Stomach smooth muscle (tissue), 2 donors: ENCODE results near the gene MKRN2OS.

Experiments
- H3K27ac ChIP-seq: one replicate; pipeline ENCODE4 v1.7.0; 2013; ENCODE audit warnings: mild to moderate bottlenecking, low read length, inconsistent platforms
- H3K27me3 ChIP-seq, 2 donors: one replicate each; pipeline ENCODE4 v1.7.0; 2013; ENCODE audit warnings: low read length in 2 of 2; ENCODE audit not compliant: insufficient read depth in 2 of 2, control insufficient read depth in 1 of 2
- H3K36me3 ChIP-seq, 2 donors: one replicate each; pipeline ENCODE4 v1.7.0; 2013; ENCODE audit warnings: low read length in 2 of 2; ENCODE audit not compliant: control insufficient read depth in 2 of 2, insufficient read depth in 2 of 2
- H3K4me1 ChIP-seq: one replicate; pipeline ENCODE4 v1.7.0; 2013; ENCODE audit warnings: low read length; ENCODE audit not compliant: control insufficient read depth, insufficient read depth
- H3K4me3 ChIP-seq, 2 donors: one replicate each; pipeline ENCODE4 v1.7.0; 2013; ENCODE audit warnings: low read length in 2 of 2
- H3K9ac ChIP-seq, 2 donors: one replicate each; pipeline ENCODE4 v1.7.0; 2013; ENCODE audit warnings: low read length in 2 of 2, mild to moderate bottlenecking in 1 of 2
- H3K9me3 ChIP-seq, 2 donors: one replicate each; pipeline ENCODE4 v1.7.0; 2013; ENCODE audit warnings: low read length in 2 of 2; ENCODE audit not compliant: control insufficient read depth in 2 of 2
- donor health status: healthy.
- donor health status: Pancreatic carcinoma.

The MKRN2OS gene

DNA sequence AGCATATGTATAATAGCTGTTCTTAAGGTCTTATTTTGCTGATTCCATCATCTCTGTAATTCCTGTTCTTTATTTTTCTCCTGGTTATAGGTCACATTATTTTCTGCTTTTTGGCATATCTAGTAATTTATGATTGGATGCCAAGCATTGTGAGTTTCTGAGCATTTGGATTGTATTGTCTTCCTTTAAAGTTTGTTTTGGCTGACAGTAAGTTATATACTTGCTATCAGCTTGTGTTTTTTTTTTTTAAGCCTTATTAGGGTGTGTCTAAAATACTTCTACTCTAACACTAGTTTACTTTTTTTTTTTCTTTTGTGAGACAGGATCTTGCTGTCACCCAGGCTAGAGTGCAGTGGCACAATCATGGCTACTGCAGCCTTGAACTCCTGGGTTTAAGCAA lies 21.7 kb upstream of the MKRN2OS start:
- no peak overlapping the region for H3K9ac ChIP-seq
- no peaks in the 10 kb centered on the region for H3K27me3 ChIP-seq
- H3K4me1 ChIP-seq, result peaks cover under 1% of the 10 kb centered on the region
- no peak overlapping the region for H3K27ac ChIP-seq
- no peak overlapping the region for H3K4me3 ChIP-seq
- H3K36me3 ChIP-seq, result peaks cover 19 to 20% of the 10 kb centered on the region in 2 donors
- no peaks in the 10 kb centered on the region for H3K9me3 ChIP-seq

DNA sequence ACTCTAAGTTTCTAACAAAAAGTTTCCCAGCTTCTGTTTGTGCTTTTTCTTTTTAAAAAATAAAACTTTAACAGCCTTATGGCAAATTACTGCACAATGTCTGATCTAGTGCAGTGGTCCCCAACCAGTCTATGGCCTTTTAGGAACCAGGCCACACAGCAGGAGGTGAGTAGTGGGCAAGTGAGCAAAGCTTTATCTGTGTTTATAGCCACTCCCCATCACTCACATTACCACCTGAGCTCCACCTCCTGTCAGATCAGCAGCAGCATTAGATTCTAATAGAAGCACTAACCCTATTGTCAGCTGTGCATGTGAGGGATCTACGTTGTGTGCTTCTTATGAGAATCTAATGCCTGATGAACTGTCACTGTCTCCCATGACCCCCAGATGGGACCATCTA lies 17.2 kb upstream of the MKRN2OS start:
- no peaks in the 10 kb centered on the region for H3K9me3 ChIP-seq
- H3K36me3 ChIP-seq, result no peaks in the 10 kb centered on the region
- no peak overlapping the region for H3K4me3 ChIP-seq
- no peaks in the 10 kb centered on the region for H3K27me3 ChIP-seq
- no peak overlapping the region for H3K27ac ChIP-seq
- no peak overlapping the region for H3K9ac ChIP-seq
- peaks cover 21% of the 10 kb centered on the region for H3K4me1 ChIP-seq

DNA sequence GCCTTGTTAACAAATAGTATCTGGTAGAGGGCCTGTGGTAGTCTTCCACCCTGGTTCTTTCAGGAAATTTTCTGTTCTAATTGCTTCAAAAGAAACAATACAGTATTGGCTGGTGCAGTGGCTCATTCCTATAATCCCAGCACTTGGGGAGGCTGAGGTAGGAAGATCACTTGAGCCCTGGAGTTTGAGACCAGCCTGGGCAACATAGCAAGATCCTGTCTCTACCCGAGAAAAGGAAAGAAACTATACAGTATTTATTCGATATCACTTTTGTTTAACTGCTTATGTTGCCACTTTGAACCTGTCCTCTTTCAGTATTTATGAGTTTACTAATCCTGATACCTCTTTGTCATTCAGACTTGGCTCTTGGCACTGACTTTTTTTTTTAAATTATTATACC lies 16.1 kb upstream of the MKRN2OS start:
- Histone ChIP-seq H3K27ac (no peak overlapping the region), H3K9ac (no peak overlapping the region), H3K4me1 (peaks cover 21% of the 10 kb centered on the region), H3K36me3 (no peaks in the 10 kb centered on the region), H3K27me3 (no peaks in the 10 kb centered on the region), H3K9me3 (no peaks in the 10 kb centered on the region), H3K4me3 (no peak overlapping the region)

DNA sequence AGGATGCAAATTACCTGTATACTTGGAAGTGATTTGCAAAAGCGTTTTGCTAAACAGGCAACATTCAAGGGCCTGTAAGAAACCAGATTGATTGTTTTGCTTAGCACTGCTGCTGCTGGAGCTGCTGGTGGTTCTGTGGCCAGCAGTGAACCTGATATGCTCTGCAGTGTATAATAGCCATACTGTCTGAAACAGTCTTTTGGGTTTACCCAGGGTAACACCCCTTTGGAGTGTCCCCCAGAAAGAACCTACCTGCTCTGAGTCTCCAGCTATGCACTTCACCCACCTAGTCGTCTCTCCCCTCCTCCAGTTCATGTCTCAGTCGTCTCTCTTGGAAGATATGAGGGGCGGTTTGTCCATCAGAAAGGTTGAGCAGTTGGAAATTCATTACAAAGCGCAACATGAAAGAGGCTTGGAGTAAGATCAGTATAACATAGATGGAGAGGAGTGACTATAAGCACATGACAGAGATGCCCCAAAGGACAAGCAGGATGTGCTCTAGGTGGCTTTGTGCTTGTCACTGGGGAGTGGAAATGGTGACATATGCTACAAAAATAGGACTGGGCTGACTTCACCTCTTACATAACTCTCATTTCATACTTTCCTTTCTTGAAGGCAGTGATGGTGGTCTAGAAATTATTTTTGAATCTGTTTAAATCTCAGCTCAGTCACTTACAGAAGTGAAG lies 15.3 kb upstream of the MKRN2OS start:
- Histone ChIP-seq H3K27me3 (no peaks in the 10 kb centered on the region), H3K9me3 (no peaks in the 10 kb centered on the region), H3K27ac (no peak overlapping the region), H3K4me1 (peaks cover 23% of the 10 kb centered on the region), H3K4me3 (no peak overlapping the region), H3K9ac (peak overlapping the region in 1 of 2 donors; percentile 21), H3K36me3 (no peaks in the 10 kb centered on the region)

DNA sequence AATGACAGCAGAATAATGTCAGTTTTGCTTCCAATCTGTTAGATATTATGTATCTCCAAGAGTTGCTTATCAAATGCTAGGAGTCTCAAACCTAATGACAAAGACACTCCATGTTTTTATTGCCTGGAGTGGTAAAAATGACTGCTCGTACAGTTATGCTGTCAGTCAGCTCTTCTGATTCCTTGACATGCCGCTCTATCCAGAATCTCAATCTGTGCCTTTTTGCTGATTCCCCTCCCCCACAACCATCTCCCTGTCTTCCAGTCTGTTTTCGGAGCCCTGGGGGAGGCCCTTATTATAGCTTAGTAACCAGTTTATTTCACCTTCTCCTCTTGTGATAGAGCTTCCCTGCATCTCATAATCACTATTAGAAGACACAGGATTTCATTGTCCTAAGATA lies 14.2 kb upstream of the MKRN2OS start:
- Histone ChIP-seq H3K36me3 (no peaks in the 10 kb centered on the region), H3K4me3 (no peak overlapping the region), H3K27ac (no peak overlapping the region), H3K9me3 (no peaks in the 10 kb centered on the region), H3K27me3 (no peaks in the 10 kb centered on the region), H3K4me1 (peaks cover 23% of the 10 kb centered on the region), H3K9ac (peak overlapping the region in 1 of 2 donors; percentile 13)

DNA sequence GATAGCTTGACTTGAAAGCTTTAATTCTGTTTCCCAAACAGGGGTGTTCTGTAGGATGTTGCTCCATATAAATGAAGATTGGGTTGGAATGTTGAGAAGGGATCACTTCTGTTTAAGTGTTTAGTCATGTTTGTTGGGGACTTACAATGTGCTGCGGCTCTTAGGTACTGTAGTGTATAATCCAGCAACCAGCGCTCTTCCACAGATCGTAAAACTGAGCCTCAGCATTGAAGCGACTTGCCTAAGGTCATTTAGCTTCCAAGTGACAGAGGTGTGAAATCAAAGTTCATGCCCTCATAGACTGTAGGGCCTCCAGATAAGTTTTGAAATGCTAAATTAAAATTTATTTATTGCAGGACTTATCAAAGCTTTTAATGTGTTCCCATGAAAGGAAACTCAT lies 13.4 kb upstream of the MKRN2OS start:
- Histone ChIP-seq H3K4me3 (peak overlapping the region; percentile 64 to 92), H3K27me3 (peaks cover 0 to 5% of the 10 kb centered on the region in 2 donors), H3K4me1 (peaks cover 28% of the 10 kb centered on the region), H3K27ac (no peak overlapping the region), H3K9ac (peak overlapping the region in 1 of 2 donors; percentile 90), H3K9me3 (no peaks in the 10 kb centered on the region), H3K36me3 (no peaks in the 10 kb centered on the region)

DNA sequence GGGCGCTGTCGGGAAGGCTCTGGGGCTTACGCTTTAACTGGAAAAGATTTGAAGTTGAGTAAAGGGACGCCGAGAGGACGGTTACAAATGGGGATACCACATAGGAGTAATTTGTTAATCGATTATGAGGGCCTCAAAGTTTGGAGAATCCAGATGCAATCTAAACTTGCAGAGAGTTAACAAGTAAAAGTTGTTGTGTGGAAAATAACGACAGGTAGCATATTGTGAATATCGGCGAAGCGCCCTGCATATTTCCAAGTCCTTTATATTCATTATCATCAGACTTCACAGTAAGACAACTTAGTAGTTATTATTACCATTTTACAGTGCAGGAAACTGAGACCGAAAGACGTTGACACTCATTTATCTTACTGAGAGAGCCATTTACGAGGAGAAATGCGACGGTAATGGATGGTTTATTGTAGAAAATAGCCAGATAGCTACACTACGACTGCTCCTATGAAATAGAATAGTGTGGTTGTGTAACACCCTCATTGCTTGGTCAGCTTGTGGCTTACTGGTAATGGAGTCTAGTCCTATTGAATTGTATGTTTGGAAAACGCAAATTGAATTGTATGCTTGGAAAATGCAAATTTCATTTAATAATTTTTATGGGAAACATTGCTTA lies 12.3 kb upstream of the MKRN2OS start:
- Histone ChIP-seq H3K9ac (peak overlapping the region; percentile 90 to 92), H3K36me3 (no peaks in the 10 kb centered on the region), H3K4me3 (peak overlapping the region; percentile 64 to 92), H3K9me3 (no peaks in the 10 kb centered on the region), H3K27me3 (peaks cover 0 to 11% of the 10 kb centered on the region in 2 donors), H3K27ac (peak overlapping the region; percentile 92), H3K4me1 (peaks cover 28% of the 10 kb centered on the region)

DNA sequence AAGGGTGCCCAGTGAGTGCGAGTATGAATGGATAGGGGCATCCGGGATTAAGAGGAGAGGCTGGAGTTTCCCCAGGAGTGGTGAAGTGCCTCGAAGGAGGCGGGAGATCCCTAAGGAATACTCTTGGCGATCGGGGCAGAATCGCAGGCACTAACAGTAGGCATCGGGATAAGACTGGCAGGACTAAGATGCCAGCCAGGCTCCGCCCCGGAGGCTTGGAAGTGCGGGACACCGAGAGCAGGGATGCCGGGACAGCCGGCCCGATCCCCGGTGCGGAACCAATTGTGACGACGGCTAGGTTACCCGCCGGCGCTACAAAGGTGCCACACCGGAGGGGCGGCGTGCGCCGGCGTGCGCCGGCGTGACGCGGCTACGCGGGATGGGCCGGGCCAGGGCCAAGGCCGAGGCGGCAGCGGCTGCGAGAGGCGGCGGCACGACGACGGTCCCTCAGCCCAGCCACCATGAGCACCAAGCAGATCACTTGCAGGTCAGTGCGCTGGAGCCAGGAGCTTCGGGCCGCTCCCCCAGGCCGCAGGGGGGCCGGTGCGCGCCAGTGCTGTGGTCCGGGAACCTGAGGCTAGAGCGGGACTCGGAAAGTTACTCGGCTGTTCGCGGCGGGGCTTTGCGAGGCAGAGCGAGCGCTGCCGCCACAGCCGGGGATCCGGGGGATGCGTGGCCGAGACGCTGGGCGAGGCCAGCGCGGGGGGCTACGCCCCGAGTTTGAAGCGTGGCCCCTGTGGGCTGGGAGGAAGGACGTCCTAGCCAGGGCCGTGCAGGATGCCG lies 11.6 kb upstream of the MKRN2OS start, which contains the start of gene MKRN2:
TSS of gene MKRN2 (plus strand) at position 398 of the 783 bp plus-strand sequence. CDS start at position 462, 64 bp downstream.
- Histone ChIP-seq H3K9me3 (no peaks in the 10 kb centered on the region), H3K27me3 (peaks cover 0 to 11% of the 10 kb centered on the region in 2 donors), H3K36me3 (no peaks in the 10 kb centered on the region), H3K4me1 (peaks cover 27% of the 10 kb centered on the region), H3K4me3 (peak within 1 kb of the TSS; percentile 64 to 92), H3K9ac (peak within 1 kb of the TSS; percentile 90 to 92), H3K27ac (peak within 1 kb of the TSS; percentile 92)

DNA sequence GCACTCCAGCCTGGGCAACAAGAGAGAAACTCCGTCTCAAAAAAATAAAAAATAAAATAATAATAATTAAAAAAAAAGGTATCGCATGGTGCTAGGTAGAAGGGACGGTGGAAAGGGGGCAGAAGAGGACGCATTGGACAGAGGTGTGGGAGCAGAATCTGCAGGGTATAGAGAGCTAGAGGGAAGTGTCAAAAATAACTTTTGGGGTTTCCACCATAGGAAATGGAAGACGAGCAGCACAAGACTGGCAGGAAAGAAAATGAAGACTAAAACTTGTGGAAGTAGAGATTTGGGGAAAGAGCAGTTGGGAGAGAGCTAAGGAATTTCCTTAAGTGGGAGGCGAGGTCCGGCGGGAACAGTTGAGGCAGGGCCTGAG lies 11.0 kb upstream of the MKRN2OS start:
- H3K27ac ChIP-seq, result peak overlapping the region; percentile 92
- H3K4me1 ChIP-seq, result peaks cover 24% of the 10 kb centered on the region

DNA sequence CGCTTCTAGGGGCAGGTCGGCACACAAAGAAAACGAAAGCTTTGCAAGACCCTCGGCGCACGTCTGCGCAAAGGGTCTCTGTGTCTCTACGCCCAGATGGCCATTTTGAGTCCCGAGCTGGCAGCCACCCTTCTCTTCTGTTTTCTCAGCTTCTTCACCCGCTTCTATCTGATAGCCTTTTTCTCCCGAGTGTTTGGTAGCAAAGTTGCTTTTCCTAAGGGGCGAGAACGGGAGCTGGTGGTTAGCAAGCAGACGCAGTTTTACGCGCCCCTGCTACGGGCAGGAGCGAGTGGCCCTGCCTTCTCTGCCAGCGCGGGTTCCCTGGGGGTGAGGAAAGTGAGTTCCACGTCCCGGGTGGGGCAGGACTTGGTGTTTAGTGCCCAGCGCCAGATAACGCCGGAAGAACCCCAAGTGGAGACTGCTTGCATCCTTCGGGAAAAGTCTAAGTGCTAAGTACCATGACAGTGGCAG lies 8.7 kb upstream of the MKRN2OS start:
- Histone ChIP-seq H3K4me3 (peak overlapping the region; percentile 72 to 84), H3K4me1 (peaks cover 13% of the 10 kb centered on the region), H3K27ac (no peak overlapping the region), H3K9ac (peak overlapping the region; percentile 57 to 58), H3K9me3 (no peaks in the 10 kb centered on the region), H3K27me3 (peaks cover 0 to 11% of the 10 kb centered on the region in 2 donors), H3K36me3 (no peaks in the 10 kb centered on the region)

More for the DNA sequence above, 11.0 kb upstream of the MKRN2OS start:
- no peaks in the 10 kb centered on the region for H3K36me3 ChIP-seq
- no peaks in the 10 kb centered on the region for H3K9me3 ChIP-seq
- H3K4me3 ChIP-seq, result peak overlapping the region; percentile 64 to 92
- peaks cover 0 to 11% of the 10 kb centered on the region in 2 donors for H3K27me3 ChIP-seq
- H3K9ac ChIP-seq, result peak overlapping the region; percentile 81 to 90
